H9 (cell line): ENCODE results near the gene FAM193A. TPM values are rescaled to one million over a fixed set of nuclear protein-coding genes. Genes with fewer than 3 reads are reported as not detected.

Experiments used
- DNase-seq: peaks from one replicate; pipeline ENCODE4 v3.0.0-alpha.2; 2017
- H2AFZ ChIP-seq: one replicate; pipeline ENCODE4 v1.6.1; 2013; ENCODE audit warnings: mild to moderate bottlenecking, low read length, control low read depth, moderate library complexity
- H2AK5ac ChIP-seq: 2 replicates; pipeline ENCODE4 v1.6.1; 2013; ENCODE audit warnings: low read length, control low read depth, mixed read lengths; ENCODE audit not compliant: insufficient read length
- H2BK120ac ChIP-seq: one replicate; pipeline ENCODE4 v1.6.1; 2013; ENCODE audit warnings: low read depth, mild to moderate bottlenecking, low read length, control low read depth, inconsistent platforms; ENCODE audit not compliant: poor library complexity, severe bottlenecking
- H2BK12ac ChIP-seq: 2 replicates; pipeline ENCODE4 v1.6.1; 2013; ENCODE audit warnings: low read length, control low read depth, mixed read lengths, low read depth; ENCODE audit not compliant: insufficient read length
- H2BK15ac ChIP-seq: 2 replicates; pipeline ENCODE4 v1.6.1; 2013; ENCODE audit warnings: low read depth, low read length, control low read depth
- H2BK20ac ChIP-seq: one replicate; pipeline ENCODE4 v1.6.1; 2013; ENCODE audit warnings: low read depth, mild to moderate bottlenecking, low read length, control low read depth, inconsistent platforms; ENCODE audit not compliant: poor library complexity, severe bottlenecking
- H2BK5ac ChIP-seq: 2 replicates; pipeline ENCODE4 v1.6.1; 2013; ENCODE audit warnings: low read length, control low read depth, mixed read lengths; ENCODE audit not compliant: insufficient read length
- H3K14ac ChIP-seq: 2 replicates; pipeline ENCODE4 v1.6.1; 2013; ENCODE audit warnings: low read length, control low read depth; ENCODE audit not compliant: insufficient read depth
- H3K18ac ChIP-seq: 2 replicates; pipeline ENCODE4 v1.6.1; 2013; ENCODE audit warnings: low read depth, mild to moderate bottlenecking, mixed read lengths, low read length, control low read depth; ENCODE audit not compliant: insufficient read length
- H3K23ac ChIP-seq: 2 replicates; pipeline ENCODE4 v1.6.1; 2013; ENCODE audit warnings: low read length, control low read depth, mixed read lengths, low read depth; ENCODE audit not compliant: insufficient read length
- H3K23me2 ChIP-seq: 2 replicates; pipeline ENCODE4 v1.6.1; 2013; ENCODE audit warnings: low read depth, mild to moderate bottlenecking, mixed read lengths, low read length, control low read depth; ENCODE audit not compliant: insufficient read length, poor library complexity, severe bottlenecking
- H3K27ac ChIP-seq: 2 replicates; pipeline ENCODE4 v1.5.1; 2013; ENCODE audit warnings: low read length, control low read depth, mixed read lengths, low read depth; ENCODE audit not compliant: insufficient read length
- H3K27me3 ChIP-seq: 2 replicates; pipeline ENCODE4 v1.6.1; 2013; ENCODE audit warnings: low read length, control low read depth, inconsistent platforms; ENCODE audit not compliant: insufficient read depth
- H3K4ac ChIP-seq: 2 replicates; pipeline ENCODE4 v1.6.1; 2013; ENCODE audit warnings: low read depth, mild to moderate bottlenecking, control low read depth, inconsistent platforms, low read length, moderate library complexity
- H3K4me1 ChIP-seq: 2 replicates; pipeline ENCODE4 v1.6.1; 2013; ENCODE audit warnings: low read length, control low read depth, inconsistent platforms; ENCODE audit not compliant: insufficient read depth
- H3K4me2 ChIP-seq: 2 replicates; pipeline ENCODE4 v1.6.1; 2013; ENCODE audit warnings: low read length, control low read depth, mixed read lengths; ENCODE audit not compliant: insufficient read length, insufficient read depth
- H3K56ac ChIP-seq: 2 replicates; pipeline ENCODE4 v1.6.1; 2013; ENCODE audit warnings: low read depth, mild to moderate bottlenecking, mixed read lengths, low read length, control low read depth; ENCODE audit not compliant: insufficient read length
- H3K79me1 ChIP-seq: 2 replicates; pipeline ENCODE4 v1.6.1; 2013; ENCODE audit warnings: low read depth, mild to moderate bottlenecking, moderate library complexity, low read length, control low read depth, inconsistent platforms; ENCODE audit not compliant: insufficient read depth, poor library complexity, severe bottlenecking
- H3K79me2 ChIP-seq: 2 replicates; pipeline ENCODE4 v1.6.1; 2013; ENCODE audit warnings: low read length, control low read depth, inconsistent platforms; ENCODE audit not compliant: insufficient read depth
- H3K9ac ChIP-seq: 2 replicates; pipeline ENCODE4 v1.6.1; 2013; ENCODE audit warnings: low read length, control low read depth, mixed read lengths; ENCODE audit not compliant: insufficient read length; ENCODE audit errors: extremely low read depth
- H3K9me3 ChIP-seq: one replicate; pipeline ENCODE4 v1.6.1; 2013; ENCODE audit warnings: low read depth, low read length, inconsistent platforms; ENCODE audit not compliant: control insufficient read depth
- H3T11ph ChIP-seq: one replicate; pipeline ENCODE4 v1.6.1; 2013; ENCODE audit warnings: mild to moderate bottlenecking, low read length, control low read depth, inconsistent platforms
- H4K20me1 ChIP-seq: one replicate; pipeline ENCODE4 v1.6.1; 2013; ENCODE audit not compliant: control insufficient read depth, insufficient read length, insufficient read depth
- H4K5ac ChIP-seq: 2 replicates; pipeline ENCODE4 v1.6.1; 2013; ENCODE audit warnings: low read depth, mild to moderate bottlenecking, mixed read lengths, low read length, control low read depth; ENCODE audit not compliant: insufficient read length
- H4K8ac ChIP-seq: replicated peaks from 2 replicates; pipeline ENCODE4 v1.6.1; 2013; ENCODE audit warnings: low read length, control low read depth, mixed read lengths, low read depth; ENCODE audit not compliant: insufficient read length
- H4K91ac ChIP-seq: 2 replicates; pipeline ENCODE4 v1.6.1; 2013; ENCODE audit warnings: low read depth, mild to moderate bottlenecking, moderate library complexity, mixed read lengths, low read length, control low read depth; ENCODE audit not compliant: insufficient read length
- H3K27ac Mint-ChIP-seq, 3 experiments: 2 replicates in 2 of 3; 3 replicates in 1 of 3; pipeline ENCODE4 v1.8.0; 2020 to 2021; ENCODE audit warnings: mixed read lengths in 3 of 3, mild to moderate bottlenecking in 1 of 3, moderate library complexity in 1 of 3
- H3K27me3 Mint-ChIP-seq: 2 replicates; pipeline ENCODE4 v1.8.0; 2021; ENCODE audit warnings: low read depth, mild to moderate bottlenecking, moderate library complexity, mixed read lengths
- H3K36me3 Mint-ChIP-seq, 3 experiments: 2 replicates in 2 of 3; 3 replicates in 1 of 3; pipeline ENCODE4 v1.8.0; 2020 to 2021; ENCODE audit warnings: low read depth in 3 of 3, mixed read lengths in 3 of 3; ENCODE audit not compliant: insufficient read depth in 1 of 3
- H3K4me1 Mint-ChIP-seq, 2 experiments: 2 replicates each; pipeline ENCODE4 v1.8.0; 2020; ENCODE audit warnings: mixed read lengths in 2 of 2
- H3K4me3 Mint-ChIP-seq, 2 experiments: 2 replicates in 1 of 2; 3 replicates in 1 of 2; pipeline ENCODE4 v1.8.0; 2020 to 2021; ENCODE audit warnings: mild to moderate bottlenecking in 2 of 2, mixed read lengths in 2 of 2, moderate library complexity in 1 of 2
- H3K9me3 Mint-ChIP-seq, 2 experiments: 2 replicates in 1 of 2; 3 replicates in 1 of 2; pipeline ENCODE4 v1.8.0; 2020; ENCODE audit warnings: mild to moderate bottlenecking in 2 of 2, mixed read lengths in 2 of 2, moderate library complexity in 1 of 2
- WGBS: extraction: QIAGEN DNeasy Blood & Tissue Kit; methylation state at CpG from one replicate; pipeline ENCODE4 v1.1.7; 2013; ENCODE audit warnings: missing lambda C conversion rate, low lambda C conversion rate, mixed read lengths; ENCODE audit not compliant: insufficient read length; ENCODE audit errors: extremely low coverage; 5-methylcytosine and 5-hydroxymethylcytosine counted together
- total RNA-seq: library from RNA; stranded (reverse); gene quantifications from 2 replicates; pipeline ENCODE4 v1.2.1, GENCODE V29; 2021
- TF ChIP-seq, protein P1 (sequence below): fragments of 200-600 bp; sonication (generic); conservative IDR thresholded peaks from 3 replicates; pipeline ENCODE4 v1.8.0; 2021; ENCODE audit warnings: antibody characterized with exemption, mild to moderate bottlenecking

FAM193A gene
- total RNA-seq, 1 experiment from 2014 or later: 36.9 TPM

DNA sequence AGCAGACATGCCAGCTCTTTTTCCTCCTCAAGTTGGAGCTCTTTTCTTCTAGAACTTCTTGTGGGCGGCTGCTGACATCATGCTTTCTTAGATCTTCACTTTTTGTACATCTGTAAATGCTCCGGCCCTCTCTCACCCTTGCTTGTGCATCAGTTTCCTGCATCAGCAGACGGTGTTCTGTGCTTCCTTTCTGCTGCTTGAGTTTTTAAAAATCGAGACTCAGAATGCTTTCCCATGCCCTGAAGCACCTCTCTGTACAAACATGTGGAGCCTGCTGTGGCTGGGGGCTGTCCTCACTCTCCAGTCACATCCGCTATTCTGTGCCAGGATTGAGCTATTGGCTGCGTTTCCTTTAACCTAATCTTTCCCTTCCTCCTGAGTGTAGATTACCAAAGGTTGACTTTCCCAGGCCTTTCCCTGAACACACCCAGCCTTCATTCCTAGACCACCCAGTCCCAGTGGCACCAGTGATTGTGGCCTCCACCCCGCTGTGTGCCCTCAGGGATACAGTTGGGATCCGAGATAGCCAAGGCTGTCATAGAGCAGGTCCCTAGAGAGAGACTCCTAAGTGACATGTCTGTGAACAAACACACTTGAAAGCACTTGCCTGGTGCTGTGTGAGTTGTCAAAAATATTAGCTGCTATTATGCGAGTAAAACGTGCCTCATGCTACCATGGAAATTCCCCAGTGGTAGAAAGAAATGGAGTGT lies 177.8 kb downstream of the FAM193A start:
- Mint-ChIP-seq H3K27me3 (no peaks in the 10 kb centered on the region), H3K36me3 (peaks cover 18 to 56% (median 46%) of the 10 kb centered on the region in 3 experiments; a peak in 6 of 7 replicates), H3K4me1 (peaks cover 4 to 7% of the 10 kb centered on the region in 2 experiments; a peak in 3 of 4 replicates), H3K4me3 (no peak overlapping the region), H3K9me3 (peaks cover 0 to 3% of the 10 kb centered on the region in 2 experiments; a peak in 1 of 5 replicates), H3K27ac (peak overlapping the region in 1 of 3 experiments; percentile 83; a peak in 2 of 7 replicates)
- Histone ChIP-seq H3K27me3 (no peaks in the 10 kb centered on the region), H2AK5ac (peak overlapping the region; percentile 12), H3K56ac (no peak overlapping the region), H3K4ac (no peak overlapping the region), H3K9me3 (no peaks in the 10 kb centered on the region), H4K8ac (no peak overlapping the region), H3K9ac (no peak overlapping the region), H4K20me1 (no peaks in the 10 kb centered on the region), H3K27ac (no peak overlapping the region), H2BK12ac (no peak overlapping the region), H4K5ac (no peak overlapping the region), H2BK120ac (no peak overlapping the region), H3T11ph (no peak overlapping the region), H3K14ac (no peak overlapping the region), H2BK5ac (no peak overlapping the region), H3K4me1 (no peaks in the 10 kb centered on the region), H4K91ac (no peak overlapping the region), H3K18ac (no peak overlapping the region), H3K23ac (no peak overlapping the region), H3K79me1 (no peaks in the 10 kb centered on the region), H2AFZ (no peak overlapping the region), H3K4me2 (no peak overlapping the region), H3K23me2 (no peaks in the 10 kb centered on the region), H2BK15ac (no peak overlapping the region), H2BK20ac (no peak overlapping the region), H3K79me2 (no peaks in the 10 kb centered on the region)
- no CpG with 5 or more reads among the region's 10 CpGs for WGBS
- TF ChIP-seq, protein P1, sequence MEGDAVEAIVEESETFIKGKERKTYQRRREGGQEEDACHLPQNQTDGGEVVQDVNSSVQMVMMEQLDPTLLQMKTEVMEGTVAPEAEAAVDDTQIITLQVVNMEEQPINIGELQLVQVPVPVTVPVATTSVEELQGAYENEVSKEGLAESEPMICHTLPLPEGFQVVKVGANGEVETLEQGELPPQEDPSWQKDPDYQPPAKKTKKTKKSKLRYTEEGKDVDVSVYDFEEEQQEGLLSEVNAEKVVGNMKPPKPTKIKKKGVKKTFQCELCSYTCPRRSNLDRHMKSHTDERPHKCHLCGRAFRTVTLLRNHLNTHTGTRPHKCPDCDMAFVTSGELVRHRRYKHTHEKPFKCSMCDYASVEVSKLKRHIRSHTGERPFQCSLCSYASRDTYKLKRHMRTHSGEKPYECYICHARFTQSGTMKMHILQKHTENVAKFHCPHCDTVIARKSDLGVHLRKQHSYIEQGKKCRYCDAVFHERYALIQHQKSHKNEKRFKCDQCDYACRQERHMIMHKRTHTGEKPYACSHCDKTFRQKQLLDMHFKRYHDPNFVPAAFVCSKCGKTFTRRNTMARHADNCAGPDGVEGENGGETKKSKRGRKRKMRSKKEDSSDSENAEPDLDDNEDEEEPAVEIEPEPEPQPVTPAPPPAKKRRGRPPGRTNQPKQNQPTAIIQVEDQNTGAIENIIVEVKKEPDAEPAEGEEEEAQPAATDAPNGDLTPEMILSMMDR: no peak
- DNase-seq: no peak
